ENCODE measurements around the gene SELENOK.

The SELENOK gene

DNA sequence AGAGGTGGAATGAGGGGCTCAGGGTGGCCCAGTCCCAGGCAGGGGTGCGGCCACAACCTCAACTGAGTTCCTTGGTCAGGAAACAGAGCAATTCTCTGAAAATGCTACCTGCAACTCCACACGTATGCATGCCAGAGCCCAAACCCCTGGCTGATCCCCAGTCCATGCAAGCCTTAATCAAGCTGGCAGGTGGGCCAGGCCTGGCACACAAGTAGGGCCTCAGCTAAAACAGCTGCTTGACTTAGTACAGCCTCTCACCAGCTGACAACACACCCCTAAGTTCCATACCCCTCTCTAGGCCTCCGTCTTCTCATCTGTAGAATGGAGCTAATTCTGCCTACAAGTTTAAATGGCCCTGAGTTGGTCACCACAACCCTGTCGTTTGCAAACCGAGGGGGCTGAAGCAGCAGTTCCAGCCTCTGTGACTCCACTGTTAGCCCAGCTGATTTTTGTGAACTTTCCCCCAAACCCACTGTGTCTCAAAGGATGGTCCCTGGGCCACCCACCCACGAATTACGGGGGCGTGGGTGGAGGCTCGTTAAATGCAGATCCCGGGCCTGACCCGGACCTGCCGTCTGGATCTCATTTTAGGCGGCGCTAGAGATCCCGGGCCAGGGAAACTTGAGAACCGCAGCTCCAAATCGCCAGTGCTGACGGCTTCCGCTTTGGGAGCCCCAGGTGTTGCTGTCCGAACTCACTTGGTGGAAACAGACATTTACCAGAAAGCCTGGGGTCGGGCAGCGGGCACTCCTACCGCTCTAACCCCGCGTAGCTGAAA, 46.4 kb downstream of the SELENOK start:
- TF ChIP-seq, protein P1, sequence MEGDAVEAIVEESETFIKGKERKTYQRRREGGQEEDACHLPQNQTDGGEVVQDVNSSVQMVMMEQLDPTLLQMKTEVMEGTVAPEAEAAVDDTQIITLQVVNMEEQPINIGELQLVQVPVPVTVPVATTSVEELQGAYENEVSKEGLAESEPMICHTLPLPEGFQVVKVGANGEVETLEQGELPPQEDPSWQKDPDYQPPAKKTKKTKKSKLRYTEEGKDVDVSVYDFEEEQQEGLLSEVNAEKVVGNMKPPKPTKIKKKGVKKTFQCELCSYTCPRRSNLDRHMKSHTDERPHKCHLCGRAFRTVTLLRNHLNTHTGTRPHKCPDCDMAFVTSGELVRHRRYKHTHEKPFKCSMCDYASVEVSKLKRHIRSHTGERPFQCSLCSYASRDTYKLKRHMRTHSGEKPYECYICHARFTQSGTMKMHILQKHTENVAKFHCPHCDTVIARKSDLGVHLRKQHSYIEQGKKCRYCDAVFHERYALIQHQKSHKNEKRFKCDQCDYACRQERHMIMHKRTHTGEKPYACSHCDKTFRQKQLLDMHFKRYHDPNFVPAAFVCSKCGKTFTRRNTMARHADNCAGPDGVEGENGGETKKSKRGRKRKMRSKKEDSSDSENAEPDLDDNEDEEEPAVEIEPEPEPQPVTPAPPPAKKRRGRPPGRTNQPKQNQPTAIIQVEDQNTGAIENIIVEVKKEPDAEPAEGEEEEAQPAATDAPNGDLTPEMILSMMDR (IDR thresholded peaks at IDR 0.05; ENCODE audit: insufficient read depth, low read depth, low read length, missing control alignments): no peak
- H3K4me3 ChIP-seq (ENCODE audit: low read depth, low read length): peak overlapping the region; percentile 56
- peak; percentile 60 for DNase-seq (ENCODE audit: low read depth)

DNA sequence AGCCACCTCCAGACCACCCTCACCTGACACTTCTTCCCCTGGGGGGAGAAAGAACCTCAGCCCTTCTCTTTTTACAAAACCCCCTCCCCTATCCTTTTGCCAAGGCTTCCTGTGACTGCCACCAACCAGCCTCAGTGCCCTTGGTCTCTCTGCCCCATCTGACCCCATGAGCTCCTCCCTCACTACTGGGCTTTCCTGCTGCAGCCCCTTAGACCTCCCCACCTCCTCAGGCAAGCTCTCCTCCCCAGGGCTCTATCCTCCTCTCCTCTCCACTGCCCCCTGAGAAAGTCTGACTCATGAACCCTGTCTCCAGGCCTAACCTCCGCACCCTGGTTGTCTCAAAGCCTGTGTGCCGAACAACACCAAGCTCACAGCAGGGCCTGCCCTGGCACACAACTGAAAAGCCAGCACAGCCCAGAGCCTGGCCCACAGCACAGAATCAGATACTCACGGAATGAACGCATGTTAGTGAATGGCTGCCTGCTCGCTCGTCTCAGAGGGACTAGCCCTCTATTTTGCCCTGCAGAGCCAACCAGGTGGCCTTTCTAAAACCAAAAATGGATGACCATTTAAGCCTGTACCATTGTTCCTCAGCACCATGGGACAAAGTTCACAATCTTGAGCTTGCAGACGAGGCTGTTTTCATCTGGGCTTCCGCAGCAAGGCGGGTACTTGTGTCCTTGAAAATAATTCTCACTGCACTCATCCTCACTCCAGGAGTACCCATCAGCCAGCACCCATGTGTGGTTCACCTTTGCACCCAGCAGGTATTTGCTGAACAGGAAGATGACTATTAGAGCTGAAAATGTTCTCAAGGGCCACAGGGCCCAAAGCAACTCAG, 47.2 kb downstream of the SELENOK start:
- peak; percentile 17 for DNase-seq (ENCODE audit: low read depth)
- H3K4me3 ChIP-seq (ENCODE audit: low read depth, low read length): peak overlapping the region; percentile 56
- TF ChIP-seq, protein P1 (IDR thresholded peaks at IDR 0.05; ENCODE audit: insufficient read depth, low read depth, low read length, missing control alignments): no peak

DNA sequence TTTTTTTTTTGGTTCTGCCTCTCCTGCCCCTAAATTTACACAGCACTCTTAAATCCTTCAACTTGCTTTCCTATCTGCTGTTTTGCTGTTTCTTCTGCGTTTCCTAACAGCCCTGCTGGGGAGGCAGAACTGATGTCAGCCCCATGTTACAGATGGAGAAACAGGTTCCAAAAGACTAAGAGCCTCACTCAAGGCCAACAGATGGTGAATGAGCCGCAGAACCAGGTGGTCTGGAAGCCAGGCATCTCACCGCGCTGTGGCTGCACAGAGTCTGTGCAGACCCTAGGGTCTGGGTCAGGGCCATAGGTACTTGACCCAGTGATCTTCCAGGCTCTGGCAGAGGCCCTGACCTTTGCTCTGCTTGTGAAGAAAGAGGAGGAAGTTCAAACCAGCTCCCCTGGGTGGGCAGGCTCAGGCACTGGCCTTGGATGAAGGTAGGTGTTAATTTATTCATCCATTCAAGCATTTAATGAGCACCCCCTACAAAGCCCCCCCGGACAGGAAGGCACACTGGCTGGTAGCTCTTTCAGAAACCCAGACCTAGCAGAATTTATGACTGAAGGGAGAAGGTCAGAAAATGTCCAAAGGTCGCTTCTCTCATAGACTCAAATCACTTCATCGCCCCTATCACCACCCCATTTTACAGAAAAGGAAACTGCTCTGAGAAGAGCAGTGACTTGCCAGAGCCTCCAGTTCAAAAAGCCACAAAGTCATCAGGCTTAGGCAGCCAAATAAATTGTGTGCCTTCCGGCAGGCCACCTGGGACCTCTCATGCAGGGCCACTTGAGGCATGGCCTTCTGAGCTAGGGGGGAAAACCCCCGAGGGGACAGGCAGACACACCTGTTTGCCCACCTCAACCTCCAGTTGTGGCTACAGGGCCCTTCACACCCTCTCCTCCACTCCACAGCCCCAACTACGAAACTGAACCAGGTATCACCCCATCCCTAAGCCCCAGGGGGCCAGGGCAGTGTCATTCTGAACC, 48.2 kb downstream of the SELENOK start:
- DNase-seq (ENCODE audit: low read depth): peak; percentile 77
- TF ChIP-seq, protein P1 (IDR thresholded peaks at IDR 0.05; ENCODE audit: insufficient read depth, low read depth, low read length, missing control alignments): no peak
- peak overlapping the region; percentile 15 for H3K4me3 ChIP-seq (ENCODE audit: low read depth, low read length)

DNA sequence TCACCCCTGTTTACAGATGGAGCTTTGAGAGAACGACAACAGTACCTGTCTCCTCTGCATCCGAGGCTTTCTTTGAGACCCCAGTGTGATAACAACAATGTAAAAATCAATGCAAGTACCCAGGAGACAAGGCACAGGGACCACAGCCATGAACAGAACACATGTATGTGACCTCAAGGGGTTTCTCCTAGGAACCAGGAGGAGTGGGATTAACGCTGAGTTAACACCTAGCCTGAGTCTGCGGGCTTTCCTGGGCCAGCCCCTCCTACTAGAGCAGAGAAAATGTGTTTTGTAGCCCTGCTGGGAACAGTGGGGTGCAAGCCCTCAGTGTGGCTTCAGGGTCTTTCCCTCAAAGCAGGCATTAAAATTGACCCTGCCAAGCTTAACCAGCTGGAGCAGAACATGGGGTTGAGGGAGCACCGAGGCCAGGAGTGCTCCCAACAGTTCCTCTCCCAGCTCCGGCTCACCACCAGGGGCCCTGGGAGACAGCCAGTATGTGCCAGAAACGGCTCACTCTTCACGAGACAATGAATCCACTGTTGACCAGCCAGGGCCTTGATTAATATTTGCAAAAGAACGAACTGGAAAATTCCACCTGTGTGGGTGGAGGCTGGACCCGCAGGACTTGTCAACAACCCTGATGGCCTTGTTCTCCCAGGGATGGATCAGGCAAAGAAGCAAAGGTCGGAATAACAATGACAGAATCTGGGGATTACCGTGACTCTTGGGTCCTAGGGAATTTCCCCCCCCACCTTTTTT, 49.0 kb downstream of the SELENOK start:
- H3K4me3 ChIP-seq (ENCODE audit: low read depth, low read length): no peak overlapping the region
- DNase-seq (ENCODE audit: low read depth): peak; percentile 13
- TF ChIP-seq, protein P1 (IDR thresholded peaks at IDR 0.05; ENCODE audit: insufficient read depth, low read depth, low read length, missing control alignments): peak; percentile 7

DNA sequence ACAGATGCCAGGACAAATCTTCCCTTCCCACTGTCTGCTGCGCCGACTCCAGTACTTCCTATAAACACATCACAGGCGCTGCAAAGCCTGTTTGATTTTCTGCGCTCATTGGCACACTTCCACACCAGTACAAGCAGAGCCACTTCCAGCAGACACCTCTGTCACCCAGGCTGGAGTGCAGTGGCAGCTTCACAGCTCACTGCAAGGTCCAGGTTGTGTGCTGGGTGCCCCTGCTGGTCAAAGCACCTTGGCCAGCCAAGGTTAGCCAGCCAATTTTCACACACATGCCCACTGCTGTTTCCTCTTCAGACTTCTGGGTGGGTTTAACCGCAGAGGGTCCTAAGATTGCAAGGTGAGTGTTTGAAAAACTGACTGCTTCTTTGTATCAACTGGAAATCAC, 50.4 kb downstream of the SELENOK start:
- H3K4me3 ChIP-seq (ENCODE audit: low read depth, low read length): no peak overlapping the region
- TF ChIP-seq, protein P1 (IDR thresholded peaks at IDR 0.05; ENCODE audit: insufficient read depth, low read depth, low read length, missing control alignments): no peak
- DNase-seq (ENCODE audit: low read depth): no peak

DNA sequence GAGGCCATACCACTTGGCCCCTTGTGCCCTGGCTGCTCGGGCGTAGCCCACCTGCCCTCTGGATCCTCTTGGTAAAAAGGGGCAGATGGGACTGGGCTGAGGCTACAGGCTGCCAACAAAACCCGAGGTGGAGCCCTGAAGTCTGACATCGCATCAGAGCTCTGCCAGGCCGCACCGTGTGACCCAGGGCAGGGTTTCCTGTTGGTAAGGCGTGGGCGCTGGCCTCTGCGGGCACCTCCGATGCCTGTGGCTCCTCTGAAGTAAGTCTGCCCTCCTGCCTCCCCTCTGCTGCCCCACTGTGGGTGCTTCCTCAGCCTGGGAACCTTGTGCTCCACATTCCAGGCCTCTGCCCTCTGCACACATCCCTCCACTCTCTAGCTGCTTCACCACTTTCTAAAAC, 54.3 kb downstream of the SELENOK start:
- H3K4me3 ChIP-seq (ENCODE audit: low read depth, low read length): no peak overlapping the region
- TF ChIP-seq, protein P1 (IDR thresholded peaks at IDR 0.05; ENCODE audit: insufficient read depth, low read depth, low read length, missing control alignments): no peak
- no peak for DNase-seq (ENCODE audit: low read depth)

Measured in GM12865 (cell line).